ENCODE measurements around the gene TF.

TF gene

DNA sequence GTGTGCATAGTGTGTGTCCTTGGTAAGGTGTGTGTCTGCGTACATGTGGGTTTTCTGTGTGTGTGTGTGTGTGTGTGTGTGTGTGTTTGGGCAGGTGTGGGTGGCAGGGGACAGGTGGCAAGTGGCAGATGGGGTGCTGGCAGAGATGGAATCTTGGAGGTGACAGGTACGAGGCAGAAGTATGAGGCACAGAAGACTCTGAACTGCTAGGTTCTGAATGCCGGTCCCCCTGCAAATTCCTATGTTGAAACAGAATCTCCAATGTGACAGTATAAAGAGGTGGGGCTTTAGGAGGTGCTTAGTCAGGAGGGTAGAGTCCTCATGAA is 89.2 kb downstream of the TF start:
- DNase-seq, result no peak
- Histone ChIP-seq H3K4me1 (no peaks in the 10 kb centered on the region), H3K27ac (no peak overlapping the region), H3K36me3 (peaks cover 0 to 40% (median 0%) of the 10 kb centered on the region in 3 donors), H3K9me3 (no peaks in the 10 kb centered on the region), H3K4me3 (no peak overlapping the region), H3K27me3 (no peaks in the 10 kb centered on the region)
- intact Hi-C loops (cut with DNase I; ENCODE audit: low total_unique reads), result no loop called here
- TF ChIP-seq, protein P1, sequence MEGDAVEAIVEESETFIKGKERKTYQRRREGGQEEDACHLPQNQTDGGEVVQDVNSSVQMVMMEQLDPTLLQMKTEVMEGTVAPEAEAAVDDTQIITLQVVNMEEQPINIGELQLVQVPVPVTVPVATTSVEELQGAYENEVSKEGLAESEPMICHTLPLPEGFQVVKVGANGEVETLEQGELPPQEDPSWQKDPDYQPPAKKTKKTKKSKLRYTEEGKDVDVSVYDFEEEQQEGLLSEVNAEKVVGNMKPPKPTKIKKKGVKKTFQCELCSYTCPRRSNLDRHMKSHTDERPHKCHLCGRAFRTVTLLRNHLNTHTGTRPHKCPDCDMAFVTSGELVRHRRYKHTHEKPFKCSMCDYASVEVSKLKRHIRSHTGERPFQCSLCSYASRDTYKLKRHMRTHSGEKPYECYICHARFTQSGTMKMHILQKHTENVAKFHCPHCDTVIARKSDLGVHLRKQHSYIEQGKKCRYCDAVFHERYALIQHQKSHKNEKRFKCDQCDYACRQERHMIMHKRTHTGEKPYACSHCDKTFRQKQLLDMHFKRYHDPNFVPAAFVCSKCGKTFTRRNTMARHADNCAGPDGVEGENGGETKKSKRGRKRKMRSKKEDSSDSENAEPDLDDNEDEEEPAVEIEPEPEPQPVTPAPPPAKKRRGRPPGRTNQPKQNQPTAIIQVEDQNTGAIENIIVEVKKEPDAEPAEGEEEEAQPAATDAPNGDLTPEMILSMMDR (IDR thresholded peaks at IDR 0.05), result no peak

DNA sequence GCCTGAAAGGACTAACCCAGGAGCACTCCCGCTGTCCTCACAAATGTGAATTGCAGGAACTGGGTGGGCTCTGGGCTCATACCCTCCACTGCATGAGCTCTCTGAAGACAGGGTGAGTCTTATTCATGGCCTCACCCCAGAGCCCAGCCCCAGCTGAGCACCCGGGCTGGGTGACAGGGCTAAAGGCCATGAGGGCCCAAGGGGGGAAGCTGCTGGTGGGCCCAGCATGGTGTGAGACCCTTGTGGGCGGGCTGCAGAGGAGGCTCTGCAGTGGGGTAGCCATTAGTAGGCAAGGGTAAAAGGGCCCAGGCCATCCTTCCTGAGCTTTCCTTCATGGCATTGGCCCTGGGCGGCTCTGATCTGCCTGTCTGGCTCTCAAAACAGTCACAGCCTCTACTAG is 89.8 kb downstream of the TF start:
- H3K4me3 ChIP-seq, result no peak overlapping the region
- no peaks in the 10 kb centered on the region for H3K9me3 ChIP-seq
- intact Hi-C loops (cut with DNase I; ENCODE audit: low total_unique reads), result no loop called here
- no peaks in the 10 kb centered on the region for H3K4me1 ChIP-seq
- DNase-seq, result no peak
- H3K36me3 ChIP-seq, result peaks cover 0 to 40% (median 0%) of the 10 kb centered on the region in 3 donors
- no peaks in the 10 kb centered on the region for H3K27me3 ChIP-seq
- no peak overlapping the region for H3K27ac ChIP-seq
- TF ChIP-seq, protein P1 (IDR thresholded peaks at IDR 0.05), result no peak

DNA sequence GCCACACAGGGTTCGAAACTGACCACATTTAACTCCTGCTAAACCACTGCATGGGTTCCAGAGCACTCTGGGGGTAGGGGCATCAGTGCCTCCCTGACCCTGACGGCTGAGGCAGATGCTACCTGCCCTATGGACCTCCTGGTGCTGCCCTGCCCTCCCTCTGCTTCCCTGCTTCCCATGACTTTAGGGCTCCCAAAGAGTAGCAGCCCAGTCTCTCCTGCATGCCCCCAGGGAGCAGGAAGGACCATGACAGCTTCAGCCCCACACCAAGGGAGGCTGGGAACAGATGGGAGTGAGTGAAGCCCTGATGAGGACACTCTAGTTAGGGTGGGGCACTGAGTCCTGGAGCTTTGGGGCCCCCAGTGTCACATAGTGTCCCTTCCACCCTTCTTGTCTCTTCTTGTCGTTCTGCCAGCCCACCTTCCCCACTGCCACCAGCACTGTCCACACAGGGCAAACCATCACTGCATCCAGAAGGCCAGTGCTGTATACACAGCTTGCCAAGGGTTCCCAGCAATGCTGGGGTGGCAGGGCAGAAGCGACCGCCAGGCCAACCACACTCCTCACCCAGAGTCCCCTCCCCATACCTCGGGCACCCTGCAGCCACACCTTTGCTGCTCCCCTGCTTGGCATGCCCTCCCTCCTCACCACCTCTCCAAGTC is 90.4 kb downstream of the TF start:
- TF ChIP-seq, protein P1 (IDR thresholded peaks at IDR 0.05), result no peak
- intact Hi-C loops (cut with DNase I; ENCODE audit: low total_unique reads), result no loop called here
- Histone ChIP-seq H3K9me3 (no peaks in the 10 kb centered on the region), H3K27me3 (no peaks in the 10 kb centered on the region), H3K36me3 (peaks cover 0 to 40% (median 0%) of the 10 kb centered on the region in 3 donors), H3K4me1 (no peaks in the 10 kb centered on the region), H3K4me3 (no peak overlapping the region), H3K27ac (no peak overlapping the region)
- DNase-seq, result no peak

DNA sequence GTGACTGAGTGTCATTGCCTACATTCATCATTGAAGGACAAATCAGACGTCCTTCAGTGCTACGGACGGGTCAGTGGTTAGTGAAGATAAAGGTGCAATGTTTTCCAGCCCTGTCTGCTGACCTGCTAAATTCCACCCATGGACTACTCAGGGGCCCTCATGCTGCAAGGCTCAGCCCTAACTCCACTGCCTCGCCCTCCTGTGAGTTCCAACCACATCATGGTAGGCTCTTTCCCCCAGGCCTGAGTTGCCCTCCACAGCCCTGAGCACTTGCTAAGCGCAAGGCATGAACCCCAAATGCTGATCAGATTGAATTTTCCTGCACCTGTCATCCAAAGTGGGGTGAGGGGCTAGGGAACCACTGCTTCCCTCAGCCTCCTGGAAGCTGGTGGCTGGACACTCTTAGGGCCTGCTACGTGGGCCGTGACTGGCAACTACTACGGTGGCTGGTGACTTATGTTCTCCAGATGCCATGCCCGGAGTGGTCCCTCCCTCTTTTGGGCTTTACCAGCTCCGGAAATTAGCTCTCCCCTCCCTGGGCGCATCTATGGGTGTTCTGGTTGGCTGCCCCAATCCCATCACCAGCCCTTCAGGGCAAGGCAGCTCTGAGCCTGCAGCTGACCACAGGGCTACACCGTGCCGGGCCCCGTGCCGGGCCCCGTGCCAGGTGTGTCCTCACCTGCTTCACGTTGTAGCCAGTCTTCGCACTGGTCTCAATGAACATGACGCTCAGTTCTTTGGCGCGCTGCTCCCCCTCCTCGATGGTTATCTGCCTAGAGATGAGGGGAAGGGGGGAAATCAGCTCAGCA is 91.5 kb downstream of the TF start:
- Histone ChIP-seq H3K27ac (no peak overlapping the region), H3K9me3 (no peaks in the 10 kb centered on the region), H3K27me3 (no peaks in the 10 kb centered on the region), H3K4me1 (no peaks in the 10 kb centered on the region), H3K4me3 (no peak overlapping the region), H3K36me3 (peaks cover 0 to 40% (median 0%) of the 10 kb centered on the region in 3 donors)
- intact Hi-C loops (cut with DNase I; ENCODE audit: low total_unique reads), result no loop called here
- TF ChIP-seq, protein P1 (IDR thresholded peaks at IDR 0.05), result no peak
- DNase-seq, result no peak

DNA sequence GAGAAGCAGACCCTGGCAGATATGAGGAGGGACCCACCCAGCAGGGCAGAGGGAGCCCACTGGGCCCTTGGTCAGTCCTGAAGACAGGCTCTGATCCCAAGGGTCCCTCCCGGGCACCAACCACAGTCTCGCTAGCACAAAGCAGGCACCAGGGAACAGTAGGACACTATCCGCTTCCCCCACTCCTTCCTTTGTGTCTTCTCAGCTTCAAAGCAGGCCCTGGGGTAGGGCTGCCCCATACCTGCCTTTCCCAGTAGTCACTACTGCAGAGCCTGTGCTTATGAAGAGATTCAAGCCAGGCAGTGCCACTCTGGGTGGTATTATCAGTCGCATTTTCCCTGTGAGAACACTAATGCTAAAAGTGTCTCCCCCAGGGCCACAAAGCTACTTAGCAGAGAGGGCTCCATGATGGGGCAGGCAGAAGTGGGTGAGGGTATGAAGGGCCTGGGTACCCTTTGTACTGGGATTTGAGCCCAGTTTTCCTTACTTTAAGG is 92.2 kb downstream of the TF start:
- Histone ChIP-seq H3K4me1 (no peaks in the 10 kb centered on the region), H3K36me3 (peaks cover 0 to 37% (median 0%) of the 10 kb centered on the region in 3 donors), H3K9me3 (no peaks in the 10 kb centered on the region), H3K27ac (no peak overlapping the region), H3K27me3 (no peaks in the 10 kb centered on the region), H3K4me3 (no peak overlapping the region)
- intact Hi-C loops (cut with DNase I; ENCODE audit: low total_unique reads), result no loop called here
- DNase-seq, result no peak
- TF ChIP-seq, protein P1 (IDR thresholded peaks at IDR 0.05), result no peak
